Measurements from ENCODE around the gene SH3D19.

The SH3D19 gene

DNA sequence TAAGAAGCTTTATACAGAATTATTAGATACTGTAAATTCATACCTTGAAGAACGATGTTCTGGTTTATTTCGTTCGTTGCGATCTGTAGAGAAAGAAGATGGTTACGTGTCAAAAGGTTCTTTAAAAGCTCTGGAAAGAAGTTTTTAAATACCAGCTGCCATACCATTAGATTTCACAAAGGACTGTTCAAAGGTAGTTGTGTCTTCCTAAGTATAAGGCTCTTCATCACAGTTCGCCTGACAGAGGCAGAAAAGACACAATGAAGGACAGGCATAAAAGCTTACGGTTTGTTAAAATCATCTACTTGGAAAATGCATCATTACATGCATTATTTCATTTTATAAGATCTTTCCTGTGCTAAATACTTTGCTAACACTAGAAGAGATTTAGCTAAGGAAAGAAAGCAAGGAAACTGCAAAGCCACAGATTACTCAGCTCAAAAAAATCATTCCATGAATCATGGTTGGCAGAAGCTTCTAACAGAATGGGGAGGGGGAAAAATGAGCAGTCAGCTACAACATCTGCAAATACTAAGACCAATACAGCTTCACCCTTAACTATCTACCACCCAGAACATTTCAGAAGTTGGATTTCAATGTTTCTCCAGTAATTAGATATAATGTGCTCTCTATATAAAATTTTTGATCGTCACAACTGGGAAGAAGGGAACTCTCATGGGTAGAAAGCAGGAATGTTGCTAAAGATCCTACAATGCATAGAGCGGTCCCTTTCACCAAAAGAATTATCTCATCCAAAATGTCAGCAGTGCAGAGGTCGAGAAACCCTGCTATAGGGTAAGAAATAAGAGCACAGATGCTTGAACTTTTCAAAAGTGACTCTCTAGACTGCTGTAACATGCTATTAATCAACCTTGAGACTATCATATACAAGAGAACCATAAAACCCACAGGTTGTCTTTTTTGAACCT, 99.1 kb downstream of the SH3D19 start:
- TF ChIP-seq, protein P1, sequence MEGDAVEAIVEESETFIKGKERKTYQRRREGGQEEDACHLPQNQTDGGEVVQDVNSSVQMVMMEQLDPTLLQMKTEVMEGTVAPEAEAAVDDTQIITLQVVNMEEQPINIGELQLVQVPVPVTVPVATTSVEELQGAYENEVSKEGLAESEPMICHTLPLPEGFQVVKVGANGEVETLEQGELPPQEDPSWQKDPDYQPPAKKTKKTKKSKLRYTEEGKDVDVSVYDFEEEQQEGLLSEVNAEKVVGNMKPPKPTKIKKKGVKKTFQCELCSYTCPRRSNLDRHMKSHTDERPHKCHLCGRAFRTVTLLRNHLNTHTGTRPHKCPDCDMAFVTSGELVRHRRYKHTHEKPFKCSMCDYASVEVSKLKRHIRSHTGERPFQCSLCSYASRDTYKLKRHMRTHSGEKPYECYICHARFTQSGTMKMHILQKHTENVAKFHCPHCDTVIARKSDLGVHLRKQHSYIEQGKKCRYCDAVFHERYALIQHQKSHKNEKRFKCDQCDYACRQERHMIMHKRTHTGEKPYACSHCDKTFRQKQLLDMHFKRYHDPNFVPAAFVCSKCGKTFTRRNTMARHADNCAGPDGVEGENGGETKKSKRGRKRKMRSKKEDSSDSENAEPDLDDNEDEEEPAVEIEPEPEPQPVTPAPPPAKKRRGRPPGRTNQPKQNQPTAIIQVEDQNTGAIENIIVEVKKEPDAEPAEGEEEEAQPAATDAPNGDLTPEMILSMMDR (IDR thresholded peaks at IDR 0.05; ENCODE audit: insufficient read depth, low read depth, low read length, missing control alignments), result no peak
- no peak overlapping the region for H3K4me3 ChIP-seq (ENCODE audit: low read depth, low read length)
- no peak for DNase-seq (ENCODE audit: low read depth)

DNA sequence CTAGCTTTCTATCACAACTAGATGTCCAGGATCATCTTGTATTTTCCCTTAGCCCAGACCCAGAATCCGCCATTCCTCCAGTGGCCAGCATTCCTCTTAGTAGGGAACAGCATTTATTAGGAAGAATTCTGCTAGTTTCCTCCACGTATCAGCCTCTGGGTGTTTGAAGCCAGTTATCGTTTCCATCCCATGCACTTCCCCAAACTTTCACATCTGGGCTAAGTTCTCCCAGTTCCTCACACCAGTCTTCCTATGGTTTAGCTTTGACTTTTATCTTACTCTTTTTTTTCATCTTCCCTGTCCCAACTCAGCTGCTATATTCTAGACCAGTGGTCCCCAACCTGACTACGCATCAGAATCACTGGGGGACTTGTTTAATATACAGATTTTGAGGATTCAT, 101.9 kb downstream of the SH3D19 start:
- H3K4me3 ChIP-seq (ENCODE audit: low read depth, low read length), result no peak overlapping the region
- TF ChIP-seq, protein P1 (IDR thresholded peaks at IDR 0.05; ENCODE audit: insufficient read depth, low read depth, low read length, missing control alignments), result no peak
- no peak for DNase-seq (ENCODE audit: low read depth)

DNA sequence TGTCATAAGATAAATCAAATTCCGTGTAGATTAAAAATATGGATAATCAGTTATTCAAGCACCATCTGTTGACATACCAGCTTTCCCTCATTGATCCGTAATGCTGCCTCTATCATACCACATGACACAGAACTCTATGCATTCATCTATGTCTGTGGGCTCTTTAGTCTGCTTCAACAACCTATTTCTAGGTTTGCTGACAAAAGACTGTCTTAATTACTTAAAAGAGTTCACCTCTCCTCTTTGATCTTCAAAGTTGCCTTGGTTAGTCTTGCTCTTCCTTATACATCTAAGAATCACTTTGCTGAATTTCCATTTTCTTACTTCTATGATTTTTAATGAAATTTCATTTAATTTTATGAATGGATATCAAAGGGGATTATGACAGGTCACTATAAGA, 105.5 kb downstream of the SH3D19 start:
- no peak for DNase-seq (ENCODE audit: low read depth)
- H3K4me3 ChIP-seq (ENCODE audit: low read depth, low read length), result no peak overlapping the region
- TF ChIP-seq, protein P1 (IDR thresholded peaks at IDR 0.05; ENCODE audit: insufficient read depth, low read depth, low read length, missing control alignments), result no peak

DNA sequence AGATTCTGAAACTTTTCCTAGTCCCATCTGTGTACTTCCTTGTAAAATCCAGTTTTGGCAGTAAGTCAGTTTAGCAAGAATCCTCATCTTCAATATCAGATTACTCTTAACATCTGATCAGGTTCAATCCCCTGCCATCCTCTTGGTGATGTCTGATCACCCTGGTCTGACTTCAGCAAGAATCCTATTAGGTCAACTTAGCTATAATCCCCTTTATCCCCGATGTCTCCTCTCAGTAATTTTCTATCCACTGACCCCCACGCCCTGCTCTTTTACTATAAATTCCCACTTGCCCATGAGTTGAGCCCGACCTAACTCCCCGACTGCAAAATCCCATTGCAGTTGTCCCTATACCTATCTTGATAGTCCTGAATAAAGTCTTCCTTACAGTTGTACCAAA, 106.3 kb downstream of the SH3D19 start:
- H3K4me3 ChIP-seq (ENCODE audit: low read depth, low read length), result no peak overlapping the region
- TF ChIP-seq, protein P1 (IDR thresholded peaks at IDR 0.05; ENCODE audit: insufficient read depth, low read depth, low read length, missing control alignments), result no peak
- DNase-seq (ENCODE audit: low read depth), result no peak

DNA sequence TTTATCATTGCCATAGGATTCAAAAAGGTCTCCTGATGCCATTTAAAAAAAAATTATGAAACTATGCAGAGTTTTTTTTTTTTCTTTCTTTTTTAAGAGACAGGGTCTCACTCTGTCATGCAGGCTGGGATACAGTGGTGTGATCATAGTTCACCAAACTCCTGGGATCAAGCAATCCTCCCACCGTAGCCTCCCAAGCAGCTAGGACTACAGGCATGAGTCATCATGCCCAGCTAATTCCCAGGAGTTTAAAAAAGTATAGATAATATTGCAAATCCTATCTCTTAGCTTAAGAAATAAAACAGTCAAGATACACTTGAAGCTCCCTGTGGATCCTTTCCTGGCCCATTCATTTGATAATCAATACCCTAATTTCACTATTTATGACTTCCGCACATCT, 107.1 kb downstream of the SH3D19 start:
- TF ChIP-seq, protein P1 (IDR thresholded peaks at IDR 0.05; ENCODE audit: insufficient read depth, low read depth, low read length, missing control alignments), result no peak

DNA sequence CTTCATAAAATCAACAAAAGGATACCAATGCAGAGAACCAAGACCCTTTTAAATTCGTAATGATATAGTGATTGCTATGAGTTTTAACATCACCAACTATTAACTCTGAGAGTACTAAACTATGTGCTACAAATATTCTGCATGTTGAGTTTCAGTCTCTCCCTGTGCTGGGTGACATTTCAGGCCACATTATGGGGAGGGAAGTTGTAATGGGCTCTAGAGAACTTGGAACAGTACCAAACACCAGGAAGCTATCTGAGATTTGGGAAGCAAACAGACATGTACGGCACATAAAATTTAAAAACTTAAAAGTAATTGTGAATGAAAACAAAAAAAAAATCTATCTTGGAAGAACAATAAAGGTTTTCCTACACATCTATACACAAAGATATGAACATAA, 108.1 kb downstream of the SH3D19 start:
- no peak overlapping the region for H3K4me3 ChIP-seq (ENCODE audit: low read depth, low read length)
- TF ChIP-seq, protein P1 (IDR thresholded peaks at IDR 0.05; ENCODE audit: insufficient read depth, low read depth, low read length, missing control alignments), result no peak
- no peak for DNase-seq (ENCODE audit: low read depth)

More for the DNA sequence above, 107.1 kb downstream of the SH3D19 start:
- no peak overlapping the region for H3K4me3 ChIP-seq (ENCODE audit: low read depth, low read length)
- DNase-seq (ENCODE audit: low read depth), result no peak
